ENCODE results near the gene CIT.

Gene CIT

DNA sequence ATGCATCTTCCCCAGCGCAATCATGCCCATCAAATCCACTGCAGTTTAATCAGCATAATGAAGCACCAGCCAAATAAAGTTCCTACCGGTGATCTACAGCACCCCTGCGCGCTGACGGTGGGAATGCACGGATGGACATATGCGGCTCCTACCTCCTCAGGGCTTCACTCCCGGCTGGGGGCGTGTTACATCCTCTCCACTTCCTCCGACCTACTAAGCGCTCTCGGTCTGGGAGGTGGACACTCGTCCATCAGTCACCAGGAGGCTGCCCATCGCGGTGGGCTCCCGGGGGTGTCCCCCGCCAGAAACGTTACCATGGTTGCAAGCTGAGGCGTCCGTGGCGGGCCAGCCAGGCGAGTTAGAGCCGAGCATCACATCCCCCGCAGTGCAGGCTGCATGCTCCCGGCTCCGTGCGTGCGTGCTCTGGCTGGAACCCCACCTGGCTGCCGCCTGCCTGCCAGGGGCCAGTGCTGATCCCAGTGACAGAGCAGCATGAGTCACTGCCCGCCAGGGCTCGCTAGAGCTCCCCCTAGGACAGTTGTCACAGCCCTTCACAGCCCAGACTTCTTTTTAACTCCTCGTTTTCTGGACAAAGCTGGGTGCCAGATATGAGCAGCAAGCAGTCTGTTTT is 73.0 kb downstream of the CIT start:
- peak; percentile 38 for DNase-seq (ENCODE audit: low spot score)

DNA sequence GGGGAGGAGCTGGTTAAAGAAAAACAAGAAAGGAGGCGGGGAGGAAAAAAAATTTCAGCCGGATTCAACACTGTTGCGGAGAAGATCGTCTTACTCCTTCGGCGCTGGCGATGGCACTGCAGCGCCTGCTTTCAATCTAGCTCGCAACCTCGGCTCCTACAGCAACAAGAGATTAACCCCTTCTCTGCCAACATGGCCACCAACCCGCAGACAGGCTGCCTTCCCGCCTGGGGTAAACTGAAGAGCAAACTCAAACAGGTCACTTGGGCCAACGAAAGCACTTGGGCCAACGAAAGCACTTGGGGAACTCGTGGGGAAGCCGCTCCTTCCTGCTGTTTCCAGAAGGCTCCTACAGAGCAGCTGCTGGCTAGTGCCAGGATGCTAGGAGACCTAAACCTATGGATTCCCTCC is 73.7 kb downstream of the CIT start:
- DNase-seq (ENCODE audit: low spot score): no peak

GRCh38 chr12:119802472-119802871 is 74.6 kb downstream of the CIT start:
- no peak for DNase-seq (ENCODE audit: low spot score)

GRCh38 chr12:119797090-119797489 is 80.0 kb downstream of the CIT start:
- no peak for DNase-seq (ENCODE audit: low spot score)

DNA sequence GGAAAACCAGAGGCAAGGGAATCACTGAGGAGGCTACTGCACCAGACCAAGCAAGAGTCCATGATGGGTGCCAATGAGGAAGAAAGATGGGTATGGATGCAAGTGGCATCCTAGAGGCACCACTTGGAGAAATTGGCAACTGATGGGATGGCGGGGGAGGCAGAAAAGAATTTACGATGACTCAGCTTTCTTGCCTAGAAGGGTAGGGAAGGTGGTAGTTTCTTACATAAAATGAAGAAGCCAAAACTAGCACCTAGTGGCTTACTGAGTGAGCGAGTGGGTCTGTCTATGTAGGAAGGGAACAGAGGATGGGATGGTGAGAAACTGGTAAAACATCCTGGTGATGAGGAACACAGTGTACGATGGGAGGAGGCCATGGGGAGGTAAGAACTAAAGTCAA is 80.8 kb downstream of the CIT start:
- no peak for DNase-seq (ENCODE audit: low spot score)

DNA sequence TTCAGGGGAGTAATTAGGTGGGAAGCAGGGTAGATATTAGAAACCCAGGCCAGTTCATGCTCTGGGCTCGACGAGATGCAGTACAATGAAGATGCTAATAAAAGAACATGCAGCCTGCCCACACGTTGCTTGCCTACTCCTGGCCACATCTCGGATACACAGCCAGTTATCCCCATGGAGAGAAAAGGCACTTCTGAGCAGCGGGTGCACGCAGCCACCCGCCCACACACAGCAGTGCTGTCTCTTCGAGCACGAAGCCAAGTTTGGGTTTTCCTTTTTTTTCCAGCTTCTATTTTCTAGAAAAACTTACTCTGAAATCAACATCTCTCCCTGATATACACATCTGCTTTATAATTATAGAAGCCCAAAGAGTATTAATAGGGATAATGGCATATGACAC is 85.7 kb downstream of the CIT start:
- no peak for DNase-seq (ENCODE audit: low spot score)

GRCh38 chr12:119788786-119789185 is 88.3 kb downstream of the CIT start:
- DNase-seq (ENCODE audit: low spot score): no peak

DNA sequence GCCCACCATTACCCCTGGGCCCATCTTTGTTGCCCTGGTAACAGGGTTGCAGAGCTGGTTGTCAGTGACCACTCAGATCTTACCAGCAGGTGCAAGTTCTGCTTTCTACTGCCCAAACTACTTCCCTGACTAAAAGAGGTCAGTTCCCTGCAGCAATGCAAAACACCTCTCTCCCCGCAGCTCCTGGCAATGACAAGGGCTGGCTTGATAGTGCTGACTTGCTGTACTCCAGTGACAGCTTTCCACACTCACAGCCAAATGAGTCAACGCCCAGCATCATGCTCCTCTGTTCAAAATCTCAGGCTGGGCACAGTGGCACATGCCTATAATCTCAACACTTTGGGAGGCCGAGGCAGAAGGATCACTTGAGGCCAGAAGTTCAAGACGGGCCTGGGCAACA is 90.6 kb downstream of the CIT start:
- no peak for DNase-seq (ENCODE audit: low spot score)

GRCh38 chr12:119784673-119785072 is 92.4 kb downstream of the CIT start:
- no peak for DNase-seq (ENCODE audit: low spot score)

- no peak for DNase-seq (ENCODE audit: low spot score)
Measured at GRCh38 chr12:119783787-119784186, 93.3 kb downstream of the CIT start.

- peak; percentile 48 for DNase-seq (ENCODE audit: low spot score)
Measured at GRCh38 chr12:119781804-119782203, 95.3 kb downstream of the CIT start.

DNA sequence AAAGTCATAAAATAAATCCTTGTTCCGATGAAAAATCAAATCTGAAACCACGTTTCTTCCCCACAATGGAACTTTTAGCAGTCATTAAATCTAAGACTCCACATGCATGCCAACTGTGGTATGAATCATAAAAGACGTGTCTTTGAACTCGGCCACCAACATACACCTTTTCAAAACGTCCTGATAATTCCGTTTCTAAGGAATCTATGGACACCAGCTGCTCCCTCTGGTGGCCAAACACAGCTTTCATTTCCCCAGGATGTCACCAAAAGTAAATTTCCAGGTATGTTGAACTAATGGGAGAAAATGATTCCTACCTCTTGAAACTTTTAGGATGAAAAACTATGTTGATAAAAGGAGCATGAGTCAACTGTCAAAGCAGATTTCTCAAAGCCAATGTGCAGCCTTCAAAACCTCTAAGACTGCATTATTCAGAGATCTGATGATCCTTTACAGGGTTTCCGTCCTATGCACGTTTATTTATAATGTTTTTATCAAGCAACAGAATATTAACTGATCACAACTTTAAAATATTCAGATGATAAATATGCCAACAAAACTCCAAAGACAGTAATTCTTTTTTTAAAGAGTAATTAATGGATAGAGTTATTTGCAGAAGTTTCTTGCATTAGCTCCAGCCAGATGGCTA is 96.2 kb downstream of the CIT start:
- DNase-seq (ENCODE audit: low spot score): no peak

DNA sequence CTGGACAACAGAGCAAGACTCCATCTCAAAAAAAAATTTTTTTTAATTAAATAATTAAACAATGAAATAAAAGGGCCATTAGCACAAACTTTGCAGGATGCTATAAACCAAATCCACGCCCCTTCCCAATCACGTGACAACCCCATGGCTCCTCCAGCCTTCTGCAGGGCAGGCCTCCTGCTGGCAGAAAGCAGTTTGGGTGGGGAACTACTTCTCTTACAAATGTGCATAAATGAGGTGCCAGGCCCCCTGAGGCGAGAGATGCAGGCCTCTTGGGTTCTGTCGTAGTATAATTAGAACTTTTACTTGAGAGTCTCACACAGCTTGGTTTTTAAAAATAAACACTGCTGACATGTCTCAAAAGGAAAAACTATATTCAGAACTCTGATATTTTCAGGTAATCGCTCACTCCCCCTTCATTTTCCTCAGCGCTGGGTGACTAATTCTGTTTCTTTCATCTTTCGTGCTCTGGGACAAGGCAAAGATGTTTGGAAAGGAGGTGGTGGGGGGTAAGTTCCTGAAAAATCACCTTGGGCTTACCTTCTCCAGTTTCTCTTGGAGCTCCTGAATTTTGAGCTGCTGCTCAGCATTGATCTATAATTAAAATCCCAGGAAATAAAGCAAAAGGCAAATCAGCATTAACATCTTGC is 101.7 kb downstream of the CIT start:
- no peak for DNase-seq (ENCODE audit: low spot score)

DNA sequence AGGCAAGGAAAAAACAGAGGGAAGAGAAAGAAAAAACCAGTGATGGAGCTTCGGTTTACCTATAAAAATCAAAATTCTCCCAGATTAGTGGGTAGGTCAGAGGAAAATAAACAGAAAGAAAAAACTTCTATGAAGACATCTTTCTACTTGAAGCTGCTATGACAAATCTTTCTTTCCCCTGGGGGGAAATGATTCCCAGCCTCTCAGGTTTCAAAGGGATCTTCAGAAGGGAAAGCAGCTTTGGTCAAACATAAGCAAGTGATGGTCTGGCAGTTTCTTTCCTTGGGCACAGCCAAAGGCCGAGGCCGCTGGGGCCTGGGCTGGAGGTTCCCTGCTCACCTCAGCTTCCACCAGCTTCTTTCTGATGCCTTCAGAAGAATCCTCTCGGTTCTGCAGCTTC is 104.7 kb downstream of the CIT start:
- no peak for DNase-seq (ENCODE audit: low spot score)

GRCh38 chr12:119770146-119770545 is 107.0 kb downstream of the CIT start:
- no peak for DNase-seq (ENCODE audit: low spot score)

- DNase-seq (ENCODE audit: low spot score): no peak
Measured at GRCh38 chr12:119762619-119763018, 114.5 kb downstream of the CIT start.

DNA sequence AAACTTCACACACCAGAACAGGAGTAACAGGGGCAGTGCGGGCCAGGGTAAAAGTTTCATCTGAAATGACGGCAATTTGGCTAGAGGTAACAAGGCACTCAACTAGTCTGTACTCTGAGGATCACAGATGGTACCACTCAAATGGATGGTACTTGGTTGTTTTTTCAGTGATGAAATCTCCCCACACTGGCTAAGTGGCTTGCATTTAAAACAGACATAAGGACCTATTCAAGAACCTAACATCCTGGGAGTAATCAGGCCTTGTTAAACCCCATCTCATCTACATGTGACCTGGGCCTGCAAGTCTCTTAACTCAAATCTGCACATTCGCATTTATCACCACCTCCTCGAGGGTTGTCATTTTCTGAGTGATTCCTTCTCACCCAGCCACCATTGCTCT is 118.4 kb downstream of the CIT start:
- no peak for DNase-seq (ENCODE audit: low spot score)

GRCh38 chr12:119758234-119758633 is 118.9 kb downstream of the CIT start:
- DNase-seq (ENCODE audit: low spot score): no peak

DNA sequence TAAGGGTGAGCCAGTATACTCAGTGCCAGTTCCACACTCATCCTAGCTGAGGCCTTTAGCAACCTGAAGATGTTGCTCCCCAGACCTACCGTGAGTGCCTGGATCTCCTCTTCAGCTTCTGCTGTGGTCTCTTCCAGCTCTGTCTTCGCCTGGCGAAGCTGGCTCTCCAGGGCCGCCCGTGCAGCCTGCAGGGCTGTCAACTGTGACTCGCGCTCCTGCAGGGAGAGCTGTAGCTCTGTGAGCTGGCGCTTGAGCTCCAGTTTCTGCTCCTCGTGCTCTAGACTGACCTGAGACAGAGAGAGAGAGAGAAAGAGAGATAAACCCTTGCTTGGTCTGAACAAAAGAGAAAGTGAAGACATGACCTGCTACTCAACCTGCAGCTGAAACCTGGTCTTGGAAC is 125.2 kb downstream of the CIT start:
- no peak for DNase-seq (ENCODE audit: low spot score)

GRCh38 chr12:119749666-119750065 is 127.5 kb downstream of the CIT start:
- DNase-seq (ENCODE audit: low spot score): no peak

DNA sequence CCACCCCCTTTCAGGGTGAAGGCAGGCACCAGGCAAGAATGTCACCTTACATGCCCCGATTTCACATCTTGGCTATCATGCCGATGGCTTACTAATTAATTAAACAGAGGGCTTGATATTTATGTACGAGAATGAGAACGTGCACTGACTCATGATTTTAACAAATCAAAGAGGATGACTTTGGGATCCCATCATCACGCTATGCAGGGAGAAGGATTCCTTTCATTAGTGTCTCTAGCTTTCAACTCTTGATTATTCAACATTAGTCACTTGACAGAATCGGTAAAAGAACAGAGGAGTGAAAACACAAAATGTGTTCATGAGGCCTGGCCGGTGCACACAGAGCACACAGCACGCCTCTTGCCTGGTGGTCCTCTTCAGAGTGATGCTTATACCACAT is 128.6 kb downstream of the CIT start:
- no peak for DNase-seq (ENCODE audit: low spot score)

- no peak for DNase-seq (ENCODE audit: low spot score)
Measured at GRCh38 chr12:119746169-119746568, 131.0 kb downstream of the CIT start.

- no peak for DNase-seq (ENCODE audit: low spot score)
Measured at GRCh38 chr12:119744900-119745606, 132.1 kb downstream of the CIT start.

All from NAMALWA (cell line).